Activated CD4-positive, alpha-beta T cell treated with anti-CD3 and anti-CD28 coated beads, Interleukin-2, amount 10 ng/mL, durations not matched to agents 24 days and 14 days (primary cell): ENCODE measurements around the gene KLHL2. TPM values are rescaled to one million over a fixed set of nuclear protein-coding genes. Genes with fewer than 3 reads are reported as not detected.
"Not testable (repeated sequence)": the region's sequence is repeated elsewhere in the genome, so short reads cannot be mapped to it uniquely, and the experiment has no call there.

ENCODE experiments used
- DNase-seq: peaks from one replicate; pipeline ENCODE4 v3.0.0; 2022
- H3K27ac Mint-ChIP-seq: one replicate; pipeline ENCODE4 v1.8.0; 2022; ENCODE audit warnings: mild to moderate bottlenecking, mixed read lengths
- H3K27me3 Mint-ChIP-seq: one replicate; pipeline ENCODE4 v1.8.0; 2022; ENCODE audit warnings: mixed read lengths
- H3K36me3 Mint-ChIP-seq: one replicate; pipeline ENCODE4 v1.8.0; 2022; ENCODE audit warnings: low read depth, mild to moderate bottlenecking, mixed read lengths
- H3K4me1 Mint-ChIP-seq: one replicate; pipeline ENCODE4 v1.8.0; 2021; ENCODE audit warnings: mixed read lengths
- H3K4me3 Mint-ChIP-seq: one replicate; pipeline ENCODE4 v1.8.0; 2022; ENCODE audit warnings: mild to moderate bottlenecking, moderate library complexity, mixed read lengths
- H3K9me3 Mint-ChIP-seq: one replicate; pipeline ENCODE4 v1.8.0; 2021; ENCODE audit warnings: mixed read lengths
- intact Hi-C: fragments of 100-400 bp; cut with micrococcal nuclease; formaldehyde crosslinking; loops from one replicate; pipeline ENCODE4 v1.15.1; 2023
- total RNA-seq: library from RNA; stranded (reverse); gene quantifications from 2 replicates; pipeline ENCODE4 v1.2.3, GENCODE V29; 2022

Gene KLHL2
- total RNA-seq, 1 donor from 2014 or later, result 39.5 TPM

GRCh38 chr4:165227401-165227800 lies 20.0 kb downstream of the KLHL2 start:
- peaks cover 54% of the 10 kb centered on the region for H3K36me3 Mint-ChIP-seq
- intact Hi-C loops, H3K27ac Mint-ChIP-seq: not testable (repeated sequence)

GRCh38 chr4:165229490-165230200 lies 22.3 kb downstream of the KLHL2 start:
- intact Hi-C loops, H3K9me3 Mint-ChIP-seq, H3K27me3 Mint-ChIP-seq, H3K4me3 Mint-ChIP-seq, DNase-seq: not testable (repeated sequence)
- H3K4me1 Mint-ChIP-seq, result peaks cover 33% of the 10 kb centered on the region
- H3K27ac Mint-ChIP-seq, result peak overlapping the region; percentile 57
- peaks cover 58% of the 10 kb centered on the region for H3K36me3 Mint-ChIP-seq

More at GRCh38 chr4:165227401-165227800, 20.0 kb downstream of the KLHL2 start:
- not testable (repeated sequence) for H3K4me3 Mint-ChIP-seq, H3K9me3 Mint-ChIP-seq, H3K27me3 Mint-ChIP-seq, DNase-seq
- peaks cover 29% of the 10 kb centered on the region for H3K4me1 Mint-ChIP-seq

GRCh38 chr4:165232623-165233433 lies 25.5 kb downstream of the KLHL2 start:
- H3K9me3 Mint-ChIP-seq, intact Hi-C loops, DNase-seq, H3K27me3 Mint-ChIP-seq: not testable (repeated sequence)
- H3K4me3 Mint-ChIP-seq, result peak overlapping the region; percentile 55
- peak overlapping the region; percentile 92 for H3K27ac Mint-ChIP-seq
- peaks cover 57% of the 10 kb centered on the region for H3K36me3 Mint-ChIP-seq
- peaks cover 40% of the 10 kb centered on the region for H3K4me1 Mint-ChIP-seq

DNA sequence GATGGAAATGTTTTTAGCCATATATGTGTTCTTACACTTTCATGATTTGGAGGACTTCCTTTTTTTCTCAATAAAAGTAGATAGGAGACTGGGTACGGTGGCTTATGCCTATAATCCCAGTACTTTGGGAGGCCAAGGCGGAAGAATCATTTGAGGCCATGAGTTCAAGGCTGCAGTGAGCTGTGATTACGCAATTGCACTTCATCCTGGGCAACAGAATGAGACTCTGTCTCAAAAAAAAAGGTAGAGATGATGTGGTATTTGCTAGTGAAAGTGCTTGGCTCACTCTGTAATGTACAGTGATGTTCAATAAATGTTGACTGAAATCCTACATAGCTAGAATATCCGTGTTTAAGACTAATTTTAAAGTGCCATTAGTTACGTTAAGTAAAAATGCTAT lies 27.4 kb downstream of the KLHL2 start:
- no peak overlapping the region for H3K27ac Mint-ChIP-seq

GRCh38 chr4:165236852-165237251 lies 29.5 kb downstream of the KLHL2 start:
- DNase-seq, H3K27ac Mint-ChIP-seq, intact Hi-C loops, H3K4me3 Mint-ChIP-seq, H3K9me3 Mint-ChIP-seq, H3K27me3 Mint-ChIP-seq: not testable (repeated sequence)
- Mint-ChIP-seq H3K4me1 (peaks cover 40% of the 10 kb centered on the region), H3K36me3 (peaks cover 56% of the 10 kb centered on the region)

More for the DNA sequence above, 27.4 kb downstream of the KLHL2 start:
- DNase-seq, result no peak
- Mint-ChIP-seq H3K36me3 (peaks cover 57% of the 10 kb centered on the region), H3K9me3 (no peaks in the 10 kb centered on the region), H3K4me1 (peaks cover 43% of the 10 kb centered on the region), H3K27me3 (no peaks in the 10 kb centered on the region), H3K4me3 (no peak overlapping the region)
- intact Hi-C loops, result no loop called here

DNA sequence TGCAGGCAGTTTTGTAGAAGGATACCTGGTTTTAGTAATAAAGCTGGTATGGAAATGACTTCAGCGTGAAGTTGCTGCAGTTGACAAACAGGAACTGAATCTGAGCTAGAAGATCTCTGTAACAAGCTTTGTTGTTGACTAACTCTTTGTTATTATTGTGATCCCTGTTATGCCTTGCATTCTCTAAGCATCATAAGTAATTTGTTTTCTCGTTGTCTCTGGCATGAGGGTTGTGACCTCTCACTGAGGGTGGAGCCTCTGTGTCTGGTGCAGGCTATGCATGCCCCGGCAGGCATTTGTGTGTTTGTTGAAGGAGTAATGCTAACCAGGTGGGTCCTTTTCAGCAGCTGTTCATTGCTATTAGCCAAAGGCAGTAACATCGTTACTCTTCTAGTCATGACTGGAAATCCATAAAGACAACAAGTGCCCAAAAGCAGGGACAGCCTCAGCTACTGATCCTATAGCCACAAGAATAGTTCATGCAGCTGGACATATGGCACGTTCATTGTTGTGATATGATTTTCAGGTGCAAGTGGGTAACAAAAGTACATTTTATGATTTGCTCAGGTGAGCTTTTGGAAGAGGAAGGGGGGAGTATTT lies 30.8 kb downstream of the KLHL2 start:
- intact Hi-C loops, result not testable (repeated sequence)
- H3K36me3 Mint-ChIP-seq, result peaks cover 51% of the 10 kb centered on the region

GRCh38 chr4:165240761-165241160 lies 33.4 kb downstream of the KLHL2 start:
- H3K27me3 Mint-ChIP-seq, intact Hi-C loops, H3K27ac Mint-ChIP-seq, H3K9me3 Mint-ChIP-seq, DNase-seq, H3K4me3 Mint-ChIP-seq: not testable (repeated sequence)
- Mint-ChIP-seq H3K4me1 (peaks cover 31% of the 10 kb centered on the region), H3K36me3 (peaks cover 55% of the 10 kb centered on the region)

More for the DNA sequence above, 30.8 kb downstream of the KLHL2 start:
- DNase-seq, H3K9me3 Mint-ChIP-seq, H3K27me3 Mint-ChIP-seq, H3K4me3 Mint-ChIP-seq: not testable (repeated sequence)
- H3K27ac Mint-ChIP-seq, result peak overlapping the region; percentile 58
- H3K4me1 Mint-ChIP-seq, result peaks cover 35% of the 10 kb centered on the region

GRCh38 chr4:165244148-165244547 lies 36.8 kb downstream of the KLHL2 start:
- H3K4me1 Mint-ChIP-seq, result peaks cover 20% of the 10 kb centered on the region
- DNase-seq, intact Hi-C loops, H3K27ac Mint-ChIP-seq, H3K27me3 Mint-ChIP-seq, H3K9me3 Mint-ChIP-seq, H3K4me3 Mint-ChIP-seq: not testable (repeated sequence)
- peaks cover 44% of the 10 kb centered on the region for H3K36me3 Mint-ChIP-seq

DNA sequence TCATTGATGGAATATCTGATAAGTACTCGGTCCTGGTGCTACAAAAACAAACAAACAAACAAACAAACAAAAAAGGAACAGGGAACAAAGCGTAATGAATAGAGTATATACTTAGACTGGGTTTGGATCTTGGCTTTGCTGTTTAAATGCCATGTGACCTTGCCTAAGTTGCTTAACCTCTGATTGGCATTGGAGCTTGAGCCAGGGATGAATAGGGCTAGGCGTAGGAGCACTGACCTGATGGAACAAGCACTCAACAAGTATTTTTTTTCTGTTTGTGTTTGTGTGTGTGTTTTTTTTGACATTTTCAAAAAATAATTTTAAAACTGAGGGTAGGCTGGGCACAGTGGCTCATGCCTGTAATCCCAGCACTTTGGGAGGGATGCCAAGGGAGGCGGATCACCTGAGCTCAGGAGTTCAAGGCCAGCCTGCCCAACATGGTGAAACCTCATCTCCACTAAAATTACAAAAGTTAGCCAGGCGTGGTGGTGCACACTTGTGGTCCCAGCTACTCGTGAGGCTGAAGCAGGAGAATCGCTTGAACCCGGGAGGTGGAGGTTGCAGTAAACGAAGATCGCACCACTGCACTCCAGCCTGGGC lies 37.3 kb downstream of the KLHL2 start:
- H3K27me3 Mint-ChIP-seq, H3K27ac Mint-ChIP-seq, H3K4me3 Mint-ChIP-seq, H3K9me3 Mint-ChIP-seq, DNase-seq, intact Hi-C loops: not testable (repeated sequence)
- Mint-ChIP-seq H3K4me1 (peaks cover 20% of the 10 kb centered on the region), H3K36me3 (peaks cover 43% of the 10 kb centered on the region)

GRCh38 chr4:165248102-165248501 lies 40.7 kb downstream of the KLHL2 start:
- Mint-ChIP-seq H3K27me3 (no peaks in the 10 kb centered on the region), H3K4me1 (peaks cover 17% of the 10 kb centered on the region)
- intact Hi-C loops, result no loop called here

GRCh38 chr4:165248904-165249303 lies 41.5 kb downstream of the KLHL2 start:
- intact Hi-C loops, H3K4me3 Mint-ChIP-seq, H3K9me3 Mint-ChIP-seq, H3K27me3 Mint-ChIP-seq, DNase-seq: not testable (repeated sequence)
- Mint-ChIP-seq H3K27ac (peak overlapping the region; percentile 86), H3K4me1 (peaks cover 17% of the 10 kb centered on the region), H3K36me3 (peaks cover 31% of the 10 kb centered on the region)

More at GRCh38 chr4:165248102-165248501, 40.7 kb downstream of the KLHL2 start:
- no peak overlapping the region for H3K4me3 Mint-ChIP-seq
- no peak for DNase-seq
- peaks cover 34% of the 10 kb centered on the region for H3K36me3 Mint-ChIP-seq
- no peak overlapping the region for H3K27ac Mint-ChIP-seq
- H3K9me3 Mint-ChIP-seq, result peaks cover 3% of the 10 kb centered on the region

DNA sequence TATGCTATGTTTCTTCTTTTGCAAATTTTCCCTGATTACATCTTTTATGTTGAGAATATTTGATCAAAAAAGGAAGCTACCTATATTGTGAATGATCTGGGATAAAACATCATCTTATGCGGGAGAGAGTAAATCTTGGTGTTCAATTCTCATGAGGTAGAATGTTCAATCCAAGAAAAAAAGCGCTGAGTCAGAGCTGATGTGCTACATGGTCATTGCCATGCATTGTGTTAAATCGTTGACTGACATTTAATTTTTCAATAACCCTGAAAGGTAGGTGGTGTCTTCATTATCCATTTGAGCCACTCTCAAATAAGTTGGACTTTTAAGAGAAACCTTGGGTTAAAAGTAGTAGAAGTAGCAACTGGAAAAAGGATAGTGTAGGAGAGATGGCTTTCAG lies 47.4 kb downstream of the KLHL2 start:
- intact Hi-C loops, result loop anchor here (5.0 to 10.0 kb wide), 4 partner anchors 48 to 120 kb away; partner anchors contain the start of genes KLHL2 and MSMO1
- not testable (repeated sequence) for H3K9me3 Mint-ChIP-seq, DNase-seq, H3K27ac Mint-ChIP-seq, H3K27me3 Mint-ChIP-seq, H3K4me3 Mint-ChIP-seq
- Mint-ChIP-seq H3K4me1 (peaks cover 46% of the 10 kb centered on the region), H3K36me3 (peaks cover 24% of the 10 kb centered on the region)

GRCh38 chr4:165255439-165255838 lies 48.1 kb downstream of the KLHL2 start:
- H3K27ac Mint-ChIP-seq, result peak overlapping the region; percentile 87
- peaks cover 49% of the 10 kb centered on the region for H3K4me1 Mint-ChIP-seq
- H3K36me3 Mint-ChIP-seq, result peaks cover 20% of the 10 kb centered on the region
- intact Hi-C loops, result loop anchor here (5.0 to 10.0 kb wide), 4 partner anchors 47 to 121 kb away; partner anchors contain the start of genes KLHL2 and MSMO1
- not testable (repeated sequence) for H3K27me3 Mint-ChIP-seq, H3K9me3 Mint-ChIP-seq
- H3K4me3 Mint-ChIP-seq, result peak overlapping the region; percentile 82
- peak; percentile 90 for DNase-seq
